Bronchial smooth muscle cell (primary cell): Measurements from ENCODE around the gene SPTBN2. TPM values are rescaled to one million over a fixed set of nuclear protein-coding genes. Genes with fewer than 3 reads are reported as not detected.

Experiments used
- total RNA-seq: library from RNA; depleted of rRNA; stranded (reverse); fragments of >200 nt; gene quantifications from 2 replicates; pipeline ENCODE4 v1.2.1, GENCODE V29; 2014

SPTBN2 gene
- total RNA-seq = 0.47 and 2.3 TPM in 2 replicates

GRCh38 chr11:66728693-66729385 is at the start of gene SPTBN2:
TSS of gene SPTBN2 (minus strand) at chr11:66729216. CDS start at chr11:66721240, 7,976 bp downstream.

GRCh38 chr11:66677599-66678375 is 51.2 kb downstream of the SPTBN2 start, which contains the start of gene RBM4B:
TSS of gene RBM4B (minus strand) at chr11:66677887. CDS start at chr11:66677079, 808 bp downstream.

GRCh38 chr11:66638177-66639065 is 90.6 kb downstream of the SPTBN2 start, which contains the start of gene RBM4:
TSS of gene RBM4 (plus strand) at chr11:66638703. CDS start at chr11:66639712, 1,009 bp downstream.

Other genes with a start within 250 kb of the SPTBN2 start
- gene DPP3, start 248.8 kb downstream of the SPTBN2 start, total RNA-seq = 31.9 and 42.6 TPM in 2 replicates
- gene BBS1, start 218.6 kb downstream of the SPTBN2 start, total RNA-seq = 21.9 and 36.9 TPM in 2 replicates
- gene ZDHHC24, start 183.2 kb downstream of the SPTBN2 start, total RNA-seq = 8.0 and 10.1 TPM in 2 replicates
- gene ACTN3, start 182.3 kb downstream of the SPTBN2 start, total RNA-seq = 0.17 and 0.32 TPM in 2 replicates
- gene CTSF, start 160.6 kb downstream of the SPTBN2 start, total RNA-seq = 28.1 and 42.4 TPM in 2 replicates
- gene CCDC87, start 136.2 kb downstream of the SPTBN2 start, total RNA-seq = 0.26 and 0.32 TPM in 2 replicates
- gene CCS, start 136.0 kb downstream of the SPTBN2 start, total RNA-seq = 72.0 and 81.9 TPM in 2 replicates
- gene RBM14, start 112.6 kb downstream of the SPTBN2 start, total RNA-seq = 16.2 and 17.3 TPM in 2 replicates
- gene RBM4, start 90.5 kb downstream of the SPTBN2 start, total RNA-seq = 118 and 174 TPM in 2 replicates
- gene RBM4B, start 51.3 kb downstream of the SPTBN2 start, total RNA-seq = 29.3 and 60.4 TPM in 2 replicates
- 8.8 and 9.0 TPM in 2 replicates for gene RCE1, start 114.2 kb upstream of the SPTBN2 start, total RNA-seq
- 8.7 and 12.3 TPM in 2 replicates for gene LRFN4, start 127.8 kb upstream of the SPTBN2 start, total RNA-seq
- 38.0 and 39.1 TPM in 2 replicates for gene PC, start 229.2 kb upstream of the SPTBN2 start, total RNA-seq
- not detected in 2 replicates for gene C11orf86, start 246.1 kb upstream of the SPTBN2 start, total RNA-seq